WTC11 (cell line): ENCODE data around the gene KIF3B. TPM values are rescaled to one million over a fixed set of nuclear protein-coding genes. Genes with fewer than 3 reads are reported as not detected.

Experiments
- ATAC-seq: fragments of 200-7000 bp; cut with Tn5 transposase; 2 replicates; pipeline ENCODE4 v1.10.0; 2021; ENCODE audit warnings: mild to moderate bottlenecking, moderate library complexity
- Bru-seq: library from RNA; stranded (reverse); fragments of 400-500 nt; gene quantifications from one replicate; lab custom pipeline; 2021; lab: Mats Ljungman, UMichigan
- CTCF ChIA-PET: fragments of 300-600 bp; sonication (Branson Sonifier 250); formaldehyde crosslinking; loops from one replicate; lab custom pipeline; 2021; ENCODE audit warnings: antibody characterized with exemption; lab: Charles Lee
- POLR2A ChIA-PET: fragments of 350-600 bp; sonication (Branson Sonifier 250); formaldehyde crosslinking; loops from one replicate; lab custom pipeline; 2021; ENCODE audit warnings: antibody characterized with exemption; lab: Charles Lee
- DNase-seq: peaks from one replicate; pipeline ENCODE4 v3.0.0; 2021; ENCODE audit warnings: low spot score
- H3K27ac Mint-ChIP-seq: 2 replicates; pipeline ENCODE4 v1.8.0; 2021; ENCODE audit warnings: mixed read lengths
- H3K27me3 Mint-ChIP-seq: 2 replicates; pipeline ENCODE4 v1.8.0; 2021; ENCODE audit warnings: low read depth, mild to moderate bottlenecking, moderate library complexity, mixed read lengths
- H3K36me3 Mint-ChIP-seq: 2 replicates; pipeline ENCODE4 v1.8.0; 2021; ENCODE audit warnings: mixed read lengths
- H3K4me1 Mint-ChIP-seq: 2 replicates; pipeline ENCODE4 v1.8.0; 2022; ENCODE audit warnings: mixed read lengths
- H3K4me3 Mint-ChIP-seq: 2 replicates; pipeline ENCODE4 v1.8.0; 2021; ENCODE audit warnings: mild to moderate bottlenecking, moderate library complexity, mixed read lengths
- H3K9me3 Mint-ChIP-seq: 2 replicates; pipeline ENCODE4 v1.8.0; 2021; ENCODE audit warnings: mixed read lengths
- CBFB ChIP-seq: sonication (generic); formaldehyde crosslinking; IDR thresholded peaks from 2 replicates; pipeline ENCODE4 v1.8.1; 2022; ENCODE audit warnings: mild to moderate bottlenecking, low read depth, missing genetic modification reagents
- CREM ChIP-seq: sonication (generic); formaldehyde crosslinking; IDR thresholded peaks from 2 replicates; pipeline ENCODE4 v1.8.1; 2022; ENCODE audit warnings: mild to moderate bottlenecking, missing genetic modification reagents, moderate library complexity
- FOXJ3 ChIP-seq: sonication (generic); formaldehyde crosslinking; IDR thresholded peaks from 2 replicates; pipeline ENCODE4 v1.9.0; 2021; ENCODE audit warnings: missing genetic modification reagents, mild to moderate bottlenecking, borderline replicate concordance
- FOXK1 ChIP-seq: sonication (generic); formaldehyde crosslinking; IDR thresholded peaks from 2 replicates; pipeline ENCODE4 v1.8.0; 2022; ENCODE audit warnings: mild to moderate bottlenecking, moderate library complexity, missing genetic modification reagents
- GABPB1 ChIP-seq: sonication (generic); formaldehyde crosslinking; IDR thresholded peaks from 2 replicates; pipeline ENCODE4 v1.8.1; 2023; ENCODE audit warnings: mild to moderate bottlenecking, missing genetic modification reagents
- GTF2I ChIP-seq: fragments of 250-450 bp; sonication (Bioruptor Pico); conservative IDR thresholded peaks from 2 replicates; pipeline ENCODE4 v1.4.0; 2021; ENCODE audit warnings: mild to moderate bottlenecking
- MYBL2 ChIP-seq: sonication (generic); formaldehyde crosslinking; IDR thresholded peaks from 2 replicates; pipeline ENCODE4 v1.8.1; 2023; ENCODE audit warnings: mild to moderate bottlenecking, moderate library complexity, missing genetic modification reagents
- NR2C2 ChIP-seq: sonication (generic); formaldehyde crosslinking; IDR thresholded peaks from 2 replicates; pipeline ENCODE4 v1.8.0; 2022; ENCODE audit warnings: mild to moderate bottlenecking, missing genetic modification reagents
- SOX15 ChIP-seq: fragments of 250-450 bp; sonication (Bioruptor Pico); IDR thresholded peaks from 2 replicates; pipeline ENCODE4 v1.9.0; 2021; ENCODE audit warnings: mild to moderate bottlenecking
- SP1 ChIP-seq: sonication (generic); formaldehyde crosslinking; conservative IDR thresholded peaks from 2 replicates; pipeline ENCODE4 v1.8.1; 2022; ENCODE audit warnings: missing genetic modification reagents
- TEAD1 ChIP-seq: sonication (generic); formaldehyde crosslinking; IDR thresholded peaks from 2 replicates; pipeline ENCODE4 v1.8.0; 2022; ENCODE audit warnings: mild to moderate bottlenecking, missing genetic modification reagents
- ZNF121 ChIP-seq: sonication (generic); formaldehyde crosslinking; IDR thresholded peaks from 2 replicates; pipeline ENCODE4 v1.8.0; 2023; ENCODE audit warnings: missing genetic modification reagents
- ZNF416 ChIP-seq: fragments of 250-450 bp; sonication (Bioruptor Pico); IDR thresholded peaks from 2 replicates; pipeline ENCODE4 v1.9.0; 2021; ENCODE audit warnings: mild to moderate bottlenecking, inconsistent platforms
- long read RNA-seq, 3 experiments: library from RNA in 1 of 3; library from capped mRNA in 1 of 3; library from polyadenylated mRNA in 1 of 3; unstranded in 2 of 3; stranded (forward) in 1 of 3; transcript quantifications; one replicate each; pipeline ENCODE4 v2.0.0, GENCODE V29; 2021
- total RNA-seq: library from RNA; stranded (reverse); gene quantifications from 3 replicates; pipeline ENCODE4 v1.2.3, GENCODE V29; 2021
- TF ChIP-seq, protein P1 (sequence below): sonication (generic); formaldehyde crosslinking; IDR thresholded peaks from 2 replicates; pipeline ENCODE4 v1.8.1; 2023; ENCODE audit warnings: mild to moderate bottlenecking, missing genetic modification reagents
- TF ChIP-seq, protein P2 (sequence below): sonication (generic); formaldehyde crosslinking; IDR thresholded peaks from 2 replicates; pipeline ENCODE4 v1.8.0; 2022; ENCODE audit warnings: missing genetic modification reagents
- TF ChIP-seq, protein P3 (sequence below): sonication (generic); formaldehyde crosslinking; IDR thresholded peaks from 2 replicates; pipeline ENCODE4 v1.8.0; 2022; ENCODE audit warnings: mild to moderate bottlenecking, missing genetic modification reagents
- TF ChIP-seq, protein P4 (sequence below): sonication (generic); formaldehyde crosslinking; IDR thresholded peaks from 2 replicates; pipeline ENCODE4 v1.8.1; 2022; ENCODE audit warnings: mild to moderate bottlenecking, moderate library complexity, missing genetic modification reagents

KIF3B gene
- total RNA-seq = 18.2 to 21.5 TPM (median 18.4 TPM) in 3 replicates
- Bru-seq, nascent RNA = percentile 63 among the genes with signal in this experiment
- long read RNA-seq, experiment 1, full-length matches to known transcripts = 35 of 79 reads
- long read RNA-seq, experiment 1, partial matches to known transcripts = 36 of 79 reads
- long read RNA-seq, experiment 1, other reads (novel, unspliced or antisense) = 8 of 79 reads
- long read RNA-seq, experiment 2, full-length matches to known transcripts = 1 of 33 reads
- long read RNA-seq, experiment 2, partial matches to known transcripts = 31 of 33 reads
- long read RNA-seq, experiment 2, other reads (novel, unspliced or antisense) = 1 of 33 reads
- long read RNA-seq, experiment 3, partial matches to known transcripts = 0 of 1 reads
- long read RNA-seq, experiment 3, other reads (novel, unspliced or antisense) = 1 of 1 reads

DNA sequence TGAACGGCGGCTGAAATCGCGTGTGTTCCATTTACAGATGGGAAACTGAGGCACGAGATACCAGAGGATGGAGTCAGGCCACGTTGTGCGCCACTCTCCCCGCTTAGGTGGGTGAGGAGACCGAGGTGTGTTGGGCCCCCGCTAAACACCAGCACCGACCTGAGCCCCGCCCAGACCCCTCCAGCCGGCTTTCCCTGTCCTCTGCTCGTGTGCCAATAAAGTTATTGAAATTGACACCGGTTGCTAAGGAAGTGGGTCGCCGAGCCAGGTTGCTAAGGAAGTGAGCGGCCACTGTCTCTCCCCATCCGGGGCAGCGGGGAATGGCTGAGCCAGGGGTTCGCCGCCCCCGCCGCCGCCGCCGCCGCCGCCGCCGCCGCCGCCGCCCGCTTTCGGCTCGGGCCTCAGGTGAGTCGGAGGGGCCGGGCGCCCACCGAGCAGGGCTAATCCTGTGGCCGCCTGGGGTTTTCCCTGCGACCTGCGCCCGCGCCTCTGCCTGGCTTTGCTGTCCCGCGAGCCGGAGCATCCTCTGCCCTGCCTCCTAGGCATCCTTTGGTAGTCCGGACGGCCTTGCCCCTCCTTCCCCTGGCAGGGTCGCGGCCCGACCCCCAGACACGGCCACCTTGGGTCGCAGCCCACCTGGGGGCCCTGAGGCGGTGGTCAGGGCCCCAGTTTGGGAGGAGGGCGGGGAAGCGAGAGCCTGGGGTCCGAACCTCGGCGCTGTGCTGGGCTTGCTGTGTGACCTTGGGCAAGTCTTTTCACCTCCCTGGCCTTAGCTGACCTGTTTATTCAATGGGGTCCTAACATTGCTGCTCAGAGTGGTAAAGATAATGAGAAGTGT lies at the start of gene KIF3B:
TSS of gene KIF3B (plus strand) at position 291 of the 838 bp plus-strand sequence. CDS start 32,127 bp downstream, outside the sequence.
- H3K4me1 Mint-ChIP-seq = peaks cover 7% of the 10 kb centered on the region
- peak within 1 kb of the TSS; percentile 57; the same call in 1 of the 2 replicates for H3K27ac Mint-ChIP-seq
- CTCF ChIA-PET = no interaction called here
- TF ChIP-seq NR2C2 (CRISPR knock-in tag) (no peak), SP1 (CRISPR knock-in tag) (peak; percentile 83), GTF2I (CRISPR knock-in tag) (0 out of 2 replicates have a peak, but pooled peaks have one; percentile 57), SOX15 (CRISPR knock-in tag) (no peak), ZNF121 (CRISPR knock-in tag) (peak; percentile 42; the same call in 1 of the 2 replicates), TEAD1 (CRISPR knock-in tag) (peak; percentile 44; the same call in 1 of the 2 replicates), ZNF416 (no peak), CBFB (CRISPR knock-in tag) (no peak), FOXK1 (peak; percentile 60; the same call in 1 of the 2 replicates), MYBL2 (no peak), GABPB1 (no peak)
- TF ChIP-seq, protein P1, sequence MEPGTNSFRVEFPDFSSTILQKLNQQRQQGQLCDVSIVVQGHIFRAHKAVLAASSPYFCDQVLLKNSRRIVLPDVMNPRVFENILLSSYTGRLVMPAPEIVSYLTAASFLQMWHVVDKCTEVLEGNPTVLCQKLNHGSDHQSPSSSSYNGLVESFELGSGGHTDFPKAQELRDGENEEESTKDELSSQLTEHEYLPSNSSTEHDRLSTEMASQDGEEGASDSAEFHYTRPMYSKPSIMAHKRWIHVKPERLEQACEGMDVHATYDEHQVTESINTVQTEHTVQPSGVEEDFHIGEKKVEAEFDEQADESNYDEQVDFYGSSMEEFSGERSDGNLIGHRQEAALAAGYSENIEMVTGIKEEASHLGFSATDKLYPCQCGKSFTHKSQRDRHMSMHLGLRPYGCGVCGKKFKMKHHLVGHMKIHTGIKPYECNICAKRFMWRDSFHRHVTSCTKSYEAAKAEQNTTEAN (CRISPR knock-in tag) = no peak
- TF ChIP-seq, protein P2, sequence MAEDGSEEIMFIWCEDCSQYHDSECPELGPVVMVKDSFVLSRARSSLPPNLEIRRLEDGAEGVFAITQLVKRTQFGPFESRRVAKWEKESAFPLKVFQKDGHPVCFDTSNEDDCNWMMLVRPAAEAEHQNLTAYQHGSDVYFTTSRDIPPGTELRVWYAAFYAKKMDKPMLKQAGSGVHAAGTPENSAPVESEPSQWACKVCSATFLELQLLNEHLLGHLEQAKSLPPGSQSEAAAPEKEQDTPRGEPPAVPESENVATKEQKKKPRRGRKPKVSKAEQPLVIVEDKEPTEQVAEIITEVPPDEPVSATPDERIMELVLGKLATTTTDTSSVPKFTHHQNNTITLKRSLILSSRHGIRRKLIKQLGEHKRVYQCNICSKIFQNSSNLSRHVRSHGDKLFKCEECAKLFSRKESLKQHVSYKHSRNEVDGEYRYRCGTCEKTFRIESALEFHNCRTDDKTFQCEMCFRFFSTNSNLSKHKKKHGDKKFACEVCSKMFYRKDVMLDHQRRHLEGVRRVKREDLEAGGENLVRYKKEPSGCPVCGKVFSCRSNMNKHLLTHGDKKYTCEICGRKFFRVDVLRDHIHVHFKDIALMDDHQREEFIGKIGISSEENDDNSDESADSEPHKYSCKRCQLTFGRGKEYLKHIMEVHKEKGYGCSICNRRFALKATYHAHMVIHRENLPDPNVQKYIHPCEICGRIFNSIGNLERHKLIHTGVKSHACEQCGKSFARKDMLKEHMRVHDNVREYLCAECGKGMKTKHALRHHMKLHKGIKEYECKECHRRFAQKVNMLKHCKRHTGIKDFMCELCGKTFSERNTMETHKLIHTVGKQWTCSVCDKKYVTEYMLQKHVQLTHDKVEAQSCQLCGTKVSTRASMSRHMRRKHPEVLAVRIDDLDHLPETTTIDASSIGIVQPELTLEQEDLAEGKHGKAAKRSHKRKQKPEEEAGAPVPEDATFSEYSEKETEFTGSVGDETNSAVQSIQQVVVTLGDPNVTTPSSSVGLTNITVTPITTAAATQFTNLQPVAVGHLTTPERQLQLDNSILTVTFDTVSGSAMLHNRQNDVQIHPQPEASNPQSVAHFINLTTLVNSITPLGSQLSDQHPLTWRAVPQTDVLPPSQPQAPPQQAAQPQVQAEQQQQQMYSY (CRISPR knock-in tag) = no peak
- no peaks in the 10 kb centered on the region for H3K9me3 Mint-ChIP-seq
- H3K4me3 Mint-ChIP-seq = peak within 1 kb of the TSS; percentile 82
- POLR2A ChIA-PET = no interaction called here
- DNase-seq = peak; percentile 82
- peaks cover 8% of the 10 kb centered on the region; the same call in 1 of the 2 replicates for H3K27me3 Mint-ChIP-seq
- no peaks in the 10 kb centered on the region for H3K36me3 Mint-ChIP-seq
- ATAC-seq = peak; percentile 96

DNA sequence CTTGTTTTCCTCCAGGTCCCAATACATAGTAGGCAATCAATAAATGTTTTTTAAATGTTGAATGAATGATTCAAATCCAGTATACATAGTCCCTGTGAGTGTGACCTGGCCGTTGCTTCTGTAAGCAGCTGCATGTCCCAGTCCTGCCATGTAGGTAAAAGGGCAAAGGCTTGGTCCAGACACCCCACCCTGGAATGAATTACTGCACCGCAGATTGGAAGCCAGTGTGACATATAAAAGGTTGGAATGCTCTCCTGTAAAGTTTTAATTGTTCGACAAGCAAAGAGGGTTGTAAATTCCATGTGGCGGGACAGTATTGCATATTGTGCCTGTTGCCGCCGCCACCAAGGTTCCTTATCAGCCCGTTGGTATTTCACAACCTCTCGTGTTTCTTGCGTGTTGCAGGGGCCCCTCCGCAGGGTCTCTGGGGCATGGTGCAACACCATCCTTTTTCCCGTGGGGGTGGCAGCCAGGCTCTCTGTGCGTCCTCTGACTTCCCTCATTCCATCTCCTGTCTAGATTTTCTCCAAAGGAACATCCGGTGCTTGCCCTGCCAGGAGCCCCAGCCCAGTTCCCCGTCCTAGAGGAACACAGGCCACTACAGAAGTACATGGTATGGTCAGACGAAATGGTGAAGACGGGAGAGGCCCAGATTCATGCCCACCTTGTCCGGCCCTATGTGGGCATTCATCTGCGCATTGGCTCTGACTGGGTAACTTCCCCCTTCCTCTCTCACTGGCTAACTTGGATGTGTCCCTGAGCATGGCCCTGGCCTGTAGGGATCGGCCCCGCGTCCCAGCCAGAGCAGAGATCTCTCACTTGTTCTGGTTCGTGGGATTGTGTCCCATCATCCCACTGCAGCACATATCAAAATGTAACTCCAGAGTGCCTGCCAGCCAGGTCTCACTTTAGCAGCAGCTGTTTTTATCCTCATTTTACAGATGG lies 49.4 kb upstream of the KIF3B start:
- TF ChIP-seq SOX15 (CRISPR knock-in tag) (no peak), FOXJ3 (no peak), CREM (no peak), ZNF416 (no peak)
- TF ChIP-seq, protein P3, sequence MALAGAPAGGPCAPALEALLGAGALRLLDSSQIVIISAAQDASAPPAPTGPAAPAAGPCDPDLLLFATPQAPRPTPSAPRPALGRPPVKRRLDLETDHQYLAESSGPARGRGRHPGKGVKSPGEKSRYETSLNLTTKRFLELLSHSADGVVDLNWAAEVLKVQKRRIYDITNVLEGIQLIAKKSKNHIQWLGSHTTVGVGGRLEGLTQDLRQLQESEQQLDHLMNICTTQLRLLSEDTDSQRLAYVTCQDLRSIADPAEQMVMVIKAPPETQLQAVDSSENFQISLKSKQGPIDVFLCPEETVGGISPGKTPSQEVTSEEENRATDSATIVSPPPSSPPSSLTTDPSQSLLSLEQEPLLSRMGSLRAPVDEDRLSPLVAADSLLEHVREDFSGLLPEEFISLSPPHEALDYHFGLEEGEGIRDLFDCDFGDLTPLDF = no peak
- TF ChIP-seq, protein P4, sequence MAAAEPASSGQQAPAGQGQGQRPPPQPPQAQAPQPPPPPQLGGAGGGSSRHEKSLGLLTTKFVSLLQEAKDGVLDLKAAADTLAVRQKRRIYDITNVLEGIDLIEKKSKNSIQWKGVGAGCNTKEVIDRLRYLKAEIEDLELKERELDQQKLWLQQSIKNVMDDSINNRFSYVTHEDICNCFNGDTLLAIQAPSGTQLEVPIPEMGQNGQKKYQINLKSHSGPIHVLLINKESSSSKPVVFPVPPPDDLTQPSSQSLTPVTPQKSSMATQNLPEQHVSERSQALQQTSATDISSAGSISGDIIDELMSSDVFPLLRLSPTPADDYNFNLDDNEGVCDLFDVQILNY (CRISPR knock-in tag) = no peak
- Mint-ChIP-seq H3K27me3 (no peaks in the 10 kb centered on the region), H3K4me1 (no peaks in the 10 kb centered on the region), H3K4me3 (no peak overlapping the region), H3K36me3 (peaks cover 48% of the 10 kb centered on the region), H3K9me3 (no peaks in the 10 kb centered on the region), H3K27ac (no peak overlapping the region; the same call in 1 of the 2 replicates)
- no peak for ATAC-seq
- no peak for DNase-seq
- CTCF ChIA-PET = no interaction called here
- POLR2A ChIA-PET = no interaction called here
